GM18507 (cell line): ENCODE results near the gene REG3A.

Source experiments
- DNase-seq: peaks from one replicate; pipeline ENCODE4 v3.0.0; 2011; ENCODE audit warnings: low read depth; ENCODE audit not compliant: insufficient read length; ENCODE audit errors: extremely low spot score
- FAIRE-seq: peaks from 2 replicates; lab custom pipeline; 2011; peaks lifted over from hg19 to GRCh38; lab: Jason Lieb, UNC

The REG3A gene

DNA sequence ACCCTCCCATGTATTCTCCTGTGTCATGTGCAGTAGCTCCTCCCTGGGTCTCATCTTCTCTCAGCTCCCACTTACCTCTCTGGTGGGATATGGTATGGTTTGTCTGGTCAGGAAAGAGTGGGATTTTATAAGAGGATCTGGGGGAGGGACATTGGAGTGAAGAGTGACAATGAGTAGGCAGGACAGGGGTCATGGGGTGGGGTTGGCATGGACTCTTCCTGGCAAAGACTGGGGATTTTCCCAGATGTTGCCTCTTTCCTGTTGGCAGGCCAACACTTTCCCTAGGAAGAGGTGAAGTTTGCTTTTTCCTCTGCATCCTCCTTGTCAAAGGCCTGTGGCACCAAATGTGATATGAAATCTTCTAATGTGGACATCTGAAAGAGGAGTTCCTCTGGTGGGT is at the start of gene REG3A:
Gene REG3A, minus strand, starts transcription at position 101 of the 400 bp plus-strand sequence. CDS start 348 bp downstream, outside the sequence.
- DNase-seq, result no peak
- FAIRE-seq, result no peak

DNA sequence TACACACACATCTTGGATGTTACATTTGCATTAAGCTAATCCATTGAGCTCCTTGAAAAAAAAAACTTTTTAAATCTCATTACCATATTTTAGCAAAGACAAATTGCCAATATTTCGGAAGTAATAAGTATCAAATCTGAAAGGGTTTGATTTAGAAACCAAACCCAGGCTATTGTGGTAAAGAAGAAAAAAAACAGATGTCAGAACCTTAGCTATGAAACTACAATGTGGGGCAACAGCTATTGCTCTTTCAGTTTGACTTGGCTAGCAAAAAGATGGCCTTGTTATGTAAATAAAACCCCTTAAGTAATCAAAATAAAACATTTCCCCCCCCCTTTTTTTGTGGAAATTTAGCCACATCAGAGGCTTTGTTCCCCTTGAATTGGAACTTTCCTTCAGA is 41.2 kb upstream of the REG3A start:
- FAIRE-seq, result no peak
- DNase-seq, result no peak

DNA sequence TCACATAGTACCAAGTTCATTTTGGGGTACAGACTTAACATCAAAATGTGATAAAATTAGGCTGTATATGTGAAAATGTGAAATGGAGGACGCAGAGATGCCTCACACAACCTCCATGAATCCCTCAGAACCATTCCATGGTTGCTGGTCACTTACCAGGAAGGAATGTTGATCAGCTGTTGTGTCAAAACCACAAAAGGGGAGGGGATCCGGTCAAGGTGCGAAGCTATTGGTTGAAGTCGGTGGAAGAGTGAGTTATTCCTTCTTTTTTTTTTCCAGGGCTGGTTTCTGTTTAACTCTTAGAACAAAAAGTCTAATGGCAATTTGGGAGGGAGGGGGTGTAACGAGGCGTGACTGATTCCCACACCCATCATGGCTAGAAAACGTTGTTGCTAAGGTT is 32.3 kb upstream of the REG3A start:
- FAIRE-seq (no peak), DNase-seq (no peak)

DNA sequence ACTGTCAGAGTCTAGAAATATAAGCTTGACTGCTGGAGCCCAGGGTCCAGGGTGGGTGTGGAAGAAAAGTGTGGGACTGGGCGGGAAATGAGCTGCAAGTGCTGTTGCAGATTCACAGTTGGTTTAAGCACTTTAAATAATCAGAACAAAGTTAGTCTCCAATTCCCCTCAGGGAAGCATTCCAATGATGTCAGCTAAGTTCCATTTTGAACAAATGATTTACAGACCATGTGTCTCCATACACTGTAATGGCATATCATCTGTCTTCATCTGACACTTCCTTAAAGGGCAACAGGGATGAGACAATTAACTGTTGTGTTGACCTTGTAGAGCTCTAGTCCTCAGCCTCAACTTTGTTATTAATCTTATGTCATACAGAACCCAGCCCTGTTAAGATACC is 31.5 kb upstream of the REG3A start:
- DNase-seq (no peak), FAIRE-seq (no peak)

DNA sequence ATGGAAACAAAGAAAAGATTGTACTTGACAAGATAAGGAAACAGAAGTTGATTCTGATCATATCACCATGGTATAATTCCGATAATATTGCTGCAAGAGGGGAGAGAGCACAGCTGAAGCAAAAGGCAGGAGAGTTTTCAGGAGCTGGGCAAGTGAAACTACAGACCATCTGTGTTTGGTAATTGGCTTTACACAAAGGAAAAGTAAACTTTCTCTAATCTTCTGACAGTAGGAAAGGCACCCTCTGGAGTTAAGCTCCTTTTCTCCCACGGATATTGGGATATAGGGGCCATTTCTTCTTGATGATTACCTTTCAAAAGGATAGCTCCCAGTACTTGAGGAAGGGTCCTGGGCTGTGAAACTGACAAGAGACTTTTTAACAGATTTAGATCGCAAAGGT is 29.9 kb upstream of the REG3A start:
- no peak for DNase-seq
- no peak for FAIRE-seq

DNA sequence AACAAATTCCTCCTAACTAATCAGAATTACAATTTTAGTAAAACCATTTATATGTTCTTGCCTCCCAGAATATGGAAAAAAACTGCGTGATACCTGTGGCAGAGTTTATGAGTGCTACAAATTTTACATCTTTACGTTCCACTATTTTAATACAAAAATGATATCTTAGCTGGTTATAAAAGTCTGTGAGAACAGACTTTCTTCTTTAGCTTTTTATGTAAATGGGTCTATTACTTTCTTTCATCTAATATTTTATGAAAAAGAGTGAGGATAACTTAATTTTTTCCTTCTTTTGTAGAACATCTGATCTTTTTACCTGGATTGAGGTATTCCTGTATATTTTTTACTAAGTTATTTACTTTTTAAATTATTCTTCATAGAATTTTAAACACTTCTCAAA is 22.1 kb upstream of the REG3A start:
- DNase-seq (no peak), FAIRE-seq (no peak)

DNA sequence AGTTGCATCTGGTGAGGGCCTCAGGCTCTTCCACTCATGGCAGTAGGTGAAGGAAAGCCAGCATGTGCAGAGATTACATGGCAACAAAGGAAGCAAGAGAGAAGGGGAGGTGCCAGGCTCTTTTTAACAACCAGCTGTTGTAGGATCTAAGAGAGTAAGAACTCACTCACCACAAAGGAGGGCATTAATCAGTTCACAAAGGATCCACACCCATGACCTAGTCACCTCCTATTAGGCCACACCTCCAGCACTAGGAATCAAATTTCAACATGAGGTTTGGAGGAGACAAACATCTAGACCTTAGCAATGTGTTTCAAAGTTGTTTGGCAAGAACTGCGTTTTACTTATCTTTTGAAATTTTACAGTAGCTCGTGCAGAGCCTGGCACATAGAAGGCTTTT is 20.5 kb upstream of the REG3A start:
- FAIRE-seq (no peak), DNase-seq (no peak)

DNA sequence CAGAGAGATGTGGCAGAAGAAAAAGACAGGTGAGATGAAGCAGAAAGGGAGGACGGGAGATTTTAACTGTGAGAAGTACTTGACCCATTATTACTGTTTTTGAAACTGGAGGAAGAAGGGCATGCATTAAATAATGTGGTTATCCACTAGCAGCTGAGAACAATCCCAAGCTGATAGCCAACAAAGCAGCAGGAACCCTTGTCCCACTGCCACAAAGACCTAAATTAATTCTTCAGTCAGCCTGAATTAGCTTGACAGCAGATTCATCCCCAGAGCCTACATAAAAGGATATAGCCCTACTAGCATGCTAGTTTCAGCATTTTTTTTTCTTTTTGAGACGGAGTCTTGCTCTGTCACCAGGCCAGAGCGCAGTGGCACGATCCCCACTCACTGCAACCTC is 19.5 kb upstream of the REG3A start:
- FAIRE-seq, result no peak
- no peak for DNase-seq

DNA sequence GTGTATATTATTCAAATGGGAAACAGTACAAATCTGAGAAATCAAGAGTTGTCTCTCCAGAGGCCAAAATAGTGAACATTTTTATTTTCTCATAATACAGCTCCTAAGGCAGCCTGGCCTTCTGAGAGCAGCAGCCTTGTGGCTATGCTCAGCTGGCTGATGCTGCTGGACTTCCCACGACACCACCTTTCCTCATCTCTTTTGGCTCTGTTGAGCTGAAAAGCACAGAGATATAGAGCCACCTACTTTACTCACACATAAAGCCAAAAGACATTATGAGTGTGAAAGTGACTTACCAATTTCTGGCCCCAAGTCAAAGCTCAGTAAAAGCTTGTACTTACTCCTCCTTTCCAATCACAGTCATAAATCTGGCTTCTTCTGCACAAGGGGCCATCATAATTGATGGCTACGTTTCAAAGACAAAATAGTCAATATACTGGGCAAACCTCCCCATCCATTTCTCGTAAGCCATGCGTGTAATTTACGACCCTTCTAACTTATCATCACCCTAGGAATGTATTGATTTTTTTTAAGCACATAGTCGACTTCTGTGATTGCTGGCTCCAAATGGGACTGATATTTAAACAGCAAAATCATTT is 18.6 kb upstream of the REG3A start:
- FAIRE-seq, result no peak
- no peak for DNase-seq

DNA sequence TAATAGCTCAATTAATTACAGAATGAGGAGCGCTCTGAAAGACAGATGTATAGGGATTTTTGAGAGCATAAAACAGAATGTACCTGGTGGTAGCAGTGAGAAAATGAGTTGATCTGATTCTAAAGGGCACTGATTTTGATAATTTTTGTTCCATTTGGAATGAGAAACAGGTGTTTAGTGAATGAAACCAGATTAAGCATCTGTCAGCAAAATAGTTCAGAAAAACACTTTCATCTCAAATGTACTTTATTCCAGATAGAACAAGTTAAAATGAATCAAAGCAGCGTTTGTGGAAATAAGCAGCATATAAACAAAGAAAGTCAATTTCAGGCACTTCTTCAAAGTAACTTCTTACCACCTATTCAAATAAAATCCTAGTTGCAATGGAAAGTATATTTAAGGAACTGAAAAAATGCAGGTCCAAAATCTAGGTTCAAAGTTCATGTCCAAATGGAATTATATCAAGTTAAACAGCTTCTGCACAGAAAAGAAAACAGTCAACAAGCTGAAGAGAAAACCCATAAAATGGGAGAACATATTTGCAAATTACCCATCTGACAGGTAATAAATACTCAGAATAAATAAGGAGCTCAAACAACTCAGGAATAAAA is 11.9 kb upstream of the REG3A start:
- DNase-seq (no peak), FAIRE-seq (no peak)

DNA sequence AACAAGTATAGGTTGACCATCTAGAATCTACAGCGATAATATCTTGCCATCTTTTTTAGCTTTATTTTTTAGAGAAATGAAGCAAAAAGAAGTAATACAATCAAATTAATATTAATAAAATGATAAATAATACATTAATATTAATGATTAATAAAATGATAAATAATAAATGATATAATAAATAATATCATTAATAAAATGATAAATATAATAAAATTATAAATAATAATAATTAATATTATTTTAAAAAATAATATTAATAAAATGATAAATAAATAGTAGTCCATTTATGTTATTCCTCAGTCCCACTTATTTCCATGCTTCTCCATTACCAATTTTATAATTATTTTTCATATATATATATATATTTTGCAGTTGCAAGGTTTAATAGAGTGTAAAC is 3.2 kb upstream of the REG3A start:
- FAIRE-seq, result no peak
- no peak for DNase-seq

DNA sequence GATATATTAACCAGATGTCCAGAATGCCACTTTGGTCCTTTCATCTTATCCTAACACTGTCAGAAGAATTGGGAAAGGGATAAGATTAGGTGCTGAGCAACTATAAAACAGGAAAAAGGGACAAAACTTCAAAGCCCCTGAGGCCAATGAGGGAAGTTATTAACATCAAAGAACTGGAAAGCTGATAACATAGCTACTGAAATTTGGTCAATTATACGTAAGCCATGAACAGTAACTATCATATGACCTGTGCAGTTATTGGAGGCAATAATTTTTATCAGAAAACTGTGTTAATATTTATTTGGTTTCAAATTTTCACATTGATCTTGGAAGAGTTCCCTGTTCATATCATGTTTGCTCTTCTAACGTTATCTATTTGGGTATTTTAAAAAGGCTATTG is 2.6 kb upstream of the REG3A start:
- FAIRE-seq, result no peak

DNA sequence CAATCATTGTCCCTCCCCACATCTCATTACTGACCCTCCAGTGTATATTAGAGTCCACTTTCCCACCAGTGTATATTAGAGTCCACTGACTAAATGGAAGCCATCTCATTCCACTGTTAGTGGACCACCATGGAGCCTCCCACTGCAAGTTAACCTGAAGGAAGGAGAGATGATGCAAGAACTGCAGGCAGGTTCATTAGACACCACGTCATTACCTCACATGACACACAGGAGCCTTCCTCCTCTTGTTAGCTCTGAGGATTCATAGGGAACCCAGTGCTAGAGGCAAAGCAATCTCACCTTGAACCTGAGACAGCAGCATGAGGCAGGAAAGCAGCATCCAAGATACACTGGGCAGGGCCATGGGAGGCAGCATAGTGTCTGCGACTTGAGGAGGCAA is 523 bp downstream of the REG3A start:
- FAIRE-seq (no peak), DNase-seq (no peak)

More for the DNA sequence above, 2.6 kb upstream of the REG3A start:
- DNase-seq, result no peak

DNA sequence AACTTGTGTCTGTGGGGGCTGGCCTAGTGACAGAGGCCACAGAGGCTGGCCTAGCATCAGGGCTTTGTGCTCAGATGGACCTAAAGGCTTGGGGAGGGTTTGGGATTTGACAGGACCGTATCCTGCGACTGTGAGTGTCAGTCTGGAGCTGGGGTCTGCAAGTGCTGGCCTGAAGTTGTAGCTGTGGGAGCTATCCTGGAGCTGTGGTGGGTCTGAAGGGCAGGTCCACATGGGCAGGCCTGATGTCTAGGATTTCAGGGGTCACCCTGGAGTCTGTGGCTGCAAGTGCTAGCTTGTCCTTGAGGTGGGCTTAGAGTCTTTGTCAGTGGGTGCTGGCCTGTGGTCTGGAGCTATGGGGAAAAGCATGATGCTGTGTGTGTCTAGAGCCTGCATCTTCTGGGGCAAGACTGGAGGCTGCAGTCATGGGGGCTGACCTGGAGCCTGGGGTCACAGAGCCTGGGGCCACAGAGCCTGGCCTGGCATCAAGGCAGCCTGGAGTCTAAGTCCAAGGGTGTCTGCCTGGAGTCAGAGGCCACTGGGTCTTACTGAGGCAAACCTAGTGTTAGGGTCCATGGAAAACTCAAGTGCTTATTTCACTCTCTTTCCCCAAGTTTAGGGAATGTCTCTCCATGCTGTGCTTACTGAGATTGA is 3.6 kb downstream of the REG3A start:
- DNase-seq (no peak), FAIRE-seq (no peak)

DNA sequence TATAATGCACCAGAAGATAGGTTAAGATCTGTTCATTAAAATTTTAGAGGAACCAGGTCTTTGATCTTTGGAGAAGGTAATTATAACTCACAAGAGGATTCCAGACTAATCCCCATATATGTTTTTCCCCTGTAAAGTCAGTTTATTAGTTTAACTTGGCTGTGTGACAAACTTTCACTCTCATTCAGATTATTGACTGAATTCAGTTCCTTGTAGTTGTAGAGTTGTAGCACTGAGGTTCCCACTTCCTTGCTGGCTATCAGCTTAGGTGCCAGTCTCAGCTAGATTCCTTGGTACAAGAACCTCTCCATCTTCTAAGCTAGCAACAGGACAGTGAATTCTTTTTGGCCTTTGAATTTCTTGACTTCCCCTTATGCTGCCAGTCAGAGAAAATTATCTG is 20.1 kb downstream of the REG3A start:
- no peak for DNase-seq
- FAIRE-seq, result no peak

DNA sequence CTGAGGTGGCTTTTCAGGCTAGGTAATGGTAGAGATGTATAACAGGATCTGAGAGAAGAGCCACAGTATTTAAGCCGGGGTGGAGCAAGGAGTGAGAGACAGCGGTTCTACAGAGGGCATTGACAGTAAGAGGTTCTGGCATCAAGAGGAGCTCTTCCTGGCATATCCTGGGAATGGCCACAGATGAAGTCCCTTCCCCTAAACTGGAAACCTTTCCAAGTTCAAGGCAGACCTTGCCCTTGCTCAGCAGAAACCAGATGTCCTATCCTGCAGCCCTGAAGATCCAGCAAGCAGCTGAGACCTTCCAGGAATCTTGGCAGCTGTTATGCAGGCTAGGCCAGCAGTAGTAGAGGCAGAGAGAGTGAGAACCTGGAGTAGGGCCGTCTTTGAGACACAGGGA is 21.2 kb downstream of the REG3A start:
- FAIRE-seq (no peak), DNase-seq (no peak)

DNA sequence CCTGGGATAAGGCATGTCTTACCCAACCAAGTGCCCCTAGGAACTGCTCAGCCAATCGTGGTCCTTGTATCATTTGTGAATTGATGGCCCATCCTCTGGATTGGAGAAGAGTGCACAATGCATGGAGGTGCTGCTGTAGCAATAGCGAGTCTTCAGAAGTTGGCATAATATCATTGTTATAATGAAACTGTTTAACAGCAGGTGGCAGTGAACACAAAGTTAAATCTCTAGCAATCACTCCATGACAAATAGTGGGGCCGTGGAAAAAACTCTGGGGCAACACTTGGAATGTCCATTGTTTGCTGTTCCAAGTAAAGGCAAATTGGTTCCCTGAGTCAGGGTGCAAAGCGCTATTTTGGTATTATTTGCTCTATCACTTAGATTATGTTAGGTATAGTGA is 27.9 kb downstream of the REG3A start:
- FAIRE-seq, result no peak

DNA sequence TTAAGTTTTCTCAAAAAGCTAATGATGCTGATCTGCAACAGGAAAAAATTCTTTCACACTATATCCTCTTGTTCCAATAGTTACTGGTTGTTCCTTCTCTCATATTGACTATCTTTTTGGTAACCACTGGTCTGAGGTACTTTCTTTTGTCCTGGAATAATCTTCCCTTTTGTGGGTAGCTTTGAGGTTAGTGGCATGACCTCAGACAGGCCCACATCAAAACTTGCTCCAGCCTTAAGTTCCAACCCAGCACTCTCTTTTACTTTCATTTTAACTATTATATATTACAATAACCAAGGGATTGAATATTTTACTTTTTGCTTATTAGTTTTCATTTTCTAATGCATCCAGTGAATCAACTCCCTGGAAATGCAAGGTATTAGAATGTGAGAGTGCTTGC is 29.7 kb downstream of the REG3A start:
- no peak for DNase-seq
- FAIRE-seq, result no peak

More for the DNA sequence above, 27.9 kb downstream of the REG3A start:
- no peak for DNase-seq

DNA sequence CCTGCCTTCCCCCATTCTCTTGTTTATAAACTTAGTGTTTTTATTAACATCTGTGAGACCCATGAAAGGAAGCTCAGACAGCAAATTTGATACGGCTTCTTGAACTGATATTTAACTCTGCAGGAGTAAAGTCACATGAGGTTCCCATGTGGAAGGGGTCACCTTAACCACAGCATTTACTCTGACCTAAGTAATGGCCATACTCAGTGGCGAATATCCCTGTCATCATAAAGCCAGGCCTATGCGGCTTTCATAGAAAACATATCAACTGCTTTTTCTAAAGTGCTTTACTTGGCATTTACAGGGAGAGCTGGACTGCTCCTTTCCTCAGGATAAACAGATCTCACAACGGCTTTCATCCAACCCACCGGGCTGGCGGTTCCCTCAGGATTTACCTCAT is 30.3 kb downstream of the REG3A start:
- no peak for FAIRE-seq
- DNase-seq, result no peak

DNA sequence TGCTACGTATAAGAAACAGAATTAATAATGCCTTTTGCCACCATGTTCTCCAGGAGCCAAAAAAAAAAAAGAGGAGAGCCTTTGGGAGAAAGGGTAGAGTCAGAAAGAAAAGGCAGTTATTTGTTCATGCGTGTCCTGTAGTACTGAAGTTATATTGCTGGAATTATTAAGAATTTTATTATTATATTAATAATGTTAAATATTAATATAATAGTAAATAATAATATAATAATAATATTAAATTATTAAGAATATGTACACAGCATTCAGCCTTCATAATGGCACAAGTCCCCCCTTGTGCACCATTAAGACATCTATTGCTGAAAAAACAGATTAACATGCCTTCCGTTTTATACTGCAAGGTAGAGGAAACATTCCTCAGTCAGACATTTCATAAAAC is 31.1 kb downstream of the REG3A start:
- FAIRE-seq, result no peak
- no peak for DNase-seq

DNA sequence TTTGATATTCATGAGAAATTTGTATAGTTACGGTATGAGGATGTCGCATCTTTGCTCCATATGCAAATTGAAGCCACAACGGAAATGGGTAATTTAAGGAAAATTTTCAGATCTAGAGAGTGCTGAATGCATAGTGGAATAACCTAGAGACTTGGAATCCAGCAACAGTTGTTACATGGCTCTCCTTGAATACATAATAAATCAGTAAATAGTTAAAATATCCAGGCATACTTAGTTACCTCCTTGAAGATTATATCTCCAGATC is 33.9 kb downstream of the REG3A start:
- DNase-seq (no peak), FAIRE-seq (no peak)
